H1 (cell line): ENCODE data around the gene PNMA8B. TPM values are rescaled to one million over a fixed set of nuclear protein-coding genes. Genes with fewer than 3 reads are reported as not detected.

Experiments
- CTCF ChIA-PET: fragments of 300-600 bp; sonication (Branson Sonifier 250); formaldehyde crosslinking; loops from one replicate; lab custom pipeline; 2021; ENCODE audit not compliant: partially characterized antibody; lab: Charles Lee
- POLR2A ChIA-PET: fragments of 300-600 bp; sonication (Branson Sonifier 250); formaldehyde crosslinking; loops from one replicate; lab custom pipeline; 2021; ENCODE audit warnings: inconsistent platforms; ENCODE audit not compliant: partially characterized antibody; lab: Charles Lee
- DNase-seq, 2 experiments: peaks; one replicate each; pipeline versions ENCODE4 v3.0.0 to v3.0.0-alpha.2; 2010 to 2022; ENCODE audit warnings: low spot score in 2 of 2, low read depth in 1 of 2, mixed read lengths in 1 of 2
- FAIRE-seq: peaks from 2 replicates; lab custom pipeline; 2011; peaks lifted over from hg19 to GRCh38; lab: Jason Lieb, UNC
- H2AFZ ChIP-seq: 2 replicates; pipeline ENCODE4 v1.8.1; 2012; ENCODE audit warnings: low read length, inconsistent platforms
- H2AK5ac ChIP-seq: 2 replicates; pipeline ENCODE4 v1.6.1; 2013; ENCODE audit warnings: low read depth, low read length
- H2BK120ac ChIP-seq: replicated peaks from 2 replicates; pipeline ENCODE3; 2013; ENCODE audit warnings: low read depth, low read length, inconsistent platforms
- H2BK12ac ChIP-seq: 2 replicates; pipeline ENCODE4 v1.6.1; 2013; ENCODE audit warnings: low read depth, low read length
- H2BK15ac ChIP-seq: 2 replicates; pipeline ENCODE4 v1.6.1; 2013; ENCODE audit warnings: low read length
- H2BK20ac ChIP-seq: 2 replicates; pipeline ENCODE4 v1.6.1; 2013; ENCODE audit warnings: low read length
- H2BK5ac ChIP-seq: 2 replicates; pipeline ENCODE4 v1.6.1; 2013; ENCODE audit warnings: low read depth, low read length
- H3K14ac ChIP-seq: 2 replicates; pipeline ENCODE4 v1.6.1; 2013; ENCODE audit warnings: inconsistent platforms; ENCODE audit not compliant: insufficient read length
- H3K18ac ChIP-seq: 2 replicates; pipeline ENCODE4 v1.6.1; 2013; ENCODE audit warnings: low read length; ENCODE audit errors: extremely low read depth
- H3K23ac ChIP-seq: 2 replicates; pipeline ENCODE4 v1.6.1; 2013; ENCODE audit warnings: inconsistent platforms; ENCODE audit not compliant: insufficient read length
- H3K23me2 ChIP-seq: 2 replicates; pipeline ENCODE4 v1.6.1; 2013; ENCODE audit warnings: low read depth, low read length
- H3K27ac ChIP-seq: 2 replicates; pipeline ENCODE4 v1.6.1; 2011; ENCODE audit warnings: low read depth, low read length, inconsistent platforms
- H3K27me3 ChIP-seq, 4 experiments: replicated peaks in 1 of 4; 1 replicate in 1 of 4; 2 replicates in 3 of 4; pipeline versions ENCODE4 v1.6.1 to v1.8.1; 2011 to 2013; ENCODE audit warnings: low read length in 3 of 4, mild to moderate bottlenecking in 3 of 4, inconsistent platforms in 2 of 4, mixed read lengths in 2 of 4, moderate library complexity in 1 of 4; ENCODE audit not compliant: control insufficient read depth in 3 of 4, insufficient read depth in 3 of 4; ENCODE audit errors: extremely low read depth in 1 of 4
- H3K36me3 ChIP-seq, 4 experiments: 2 replicates each; pipeline versions ENCODE4 v1.6.1 to v1.8.1; 2011 to 2013; ENCODE audit warnings: mild to moderate bottlenecking in 4 of 4, low read length in 3 of 4, moderate library complexity in 2 of 4, control low read depth in 1 of 4, inconsistent platforms in 1 of 4; ENCODE audit not compliant: insufficient read depth in 4 of 4, control insufficient read depth in 2 of 4
- H3K4ac ChIP-seq: replicated peaks from 2 replicates; pipeline ENCODE3; 2013; ENCODE audit warnings: low read length, low read depth, mixed read lengths, inconsistent platforms; ENCODE audit not compliant: insufficient read length
- H3K4me1 ChIP-seq, 4 experiments: replicated peaks in 1 of 4; 1 replicate in 1 of 4; 2 replicates in 3 of 4; pipeline versions ENCODE4 v1.6.1 to v1.8.1; 2011 to 2013; ENCODE audit warnings: low read length in 3 of 4, inconsistent platforms in 2 of 4, mixed read lengths in 1 of 4; ENCODE audit not compliant: insufficient read depth in 4 of 4, control insufficient read depth in 3 of 4
- H3K4me2 ChIP-seq, 2 experiments: 2 replicates each; pipeline versions ENCODE4 v1.6.1 to v1.8.1; 2011 to 2013; ENCODE audit warnings: low read depth in 2 of 2, low read length in 2 of 2, control low read depth in 1 of 2, inconsistent platforms in 1 of 2, mild to moderate bottlenecking in 1 of 2; ENCODE audit not compliant: insufficient read depth in 1 of 2
- H3K4me3 ChIP-seq, 4 experiments: fragments of 200-600, 300-600 bp in 1 of 4; sonication (generic), shearing (Covaris generic), sonication (Bioruptor Twin) in 1 of 4; 2 replicates each; pipeline versions ENCODE4 v1.5.1 to v1.8.1; 2011 to 2016; ENCODE audit warnings: low read length in 4 of 4, low read depth in 3 of 4, control low read depth in 2 of 4, inconsistent platforms in 2 of 4, mild to moderate bottlenecking in 2 of 4, mixed read lengths in 1 of 4, moderate library complexity in 1 of 4; ENCODE audit not compliant: insufficient read depth in 2 of 4; ENCODE audit errors: extremely low read depth in 1 of 4
- H3K56ac ChIP-seq: replicated peaks from 2 replicates; pipeline ENCODE3; 2013; ENCODE audit warnings: low read depth, mild to moderate bottlenecking, mixed read lengths, low read length, inconsistent platforms; ENCODE audit not compliant: insufficient read length
- H3K79me1 ChIP-seq: 2 replicates; pipeline ENCODE4 v1.6.1; 2013; ENCODE audit warnings: low read depth, low read length, control low read depth
- H3K79me2 ChIP-seq, 2 experiments: 2 replicates each; pipeline versions ENCODE4 v1.6.1 to v1.8.1; 2012 to 2013; ENCODE audit warnings: low read length in 2 of 2, mild to moderate bottlenecking in 2 of 2, inconsistent platforms in 1 of 2; ENCODE audit not compliant: insufficient read depth in 2 of 2, control insufficient read depth in 1 of 2
- H3K9ac ChIP-seq, 4 experiments: replicated peaks in 1 of 4; 1 replicate in 1 of 4; 2 replicates in 3 of 4; pipeline versions ENCODE4 v1.6.1 to v1.8.1; 2011 to 2013; ENCODE audit warnings: low read depth in 3 of 4, low read length in 3 of 4, control low read depth in 2 of 4, mild to moderate bottlenecking in 2 of 4, moderate library complexity in 2 of 4, inconsistent platforms in 1 of 4; ENCODE audit errors: extremely low read depth in 1 of 4
- H3K9me3 ChIP-seq, 2 experiments: 2 replicates each; pipeline versions ENCODE4 v1.6.1 to v1.8.1; 2012 to 2013; ENCODE audit warnings: mild to moderate bottlenecking in 2 of 2, moderate library complexity in 2 of 2, control low read depth in 1 of 2, inconsistent platforms in 1 of 2, low read depth in 1 of 2, low read length in 1 of 2, mixed read lengths in 1 of 2; ENCODE audit not compliant: insufficient read depth in 2 of 2
- H4K20me1 ChIP-seq, 2 experiments: replicated peaks in 1 of 2; 2 replicates each; pipeline versions ENCODE3 to v1.8.1; 2011 to 2013; ENCODE audit warnings: inconsistent platforms in 2 of 2, low read length in 2 of 2, mild to moderate bottlenecking in 1 of 2; ENCODE audit not compliant: insufficient read depth in 2 of 2, control insufficient read depth in 1 of 2
- H4K5ac ChIP-seq: 2 replicates; pipeline ENCODE4 v1.6.1; 2013; ENCODE audit warnings: low read length, low read depth, mixed read lengths, inconsistent platforms; ENCODE audit not compliant: insufficient read length
- H4K8ac ChIP-seq: 2 replicates; pipeline ENCODE4 v1.8.0; 2013; ENCODE audit warnings: mild to moderate bottlenecking, moderate library complexity, low read length, inconsistent platforms; ENCODE audit not compliant: insufficient read depth; ENCODE audit errors: extremely low read depth
- H4K91ac ChIP-seq: replicated peaks from 2 replicates; pipeline ENCODE3; 2013; ENCODE audit warnings: low read length, mixed read lengths, inconsistent platforms; ENCODE audit not compliant: insufficient read length
- BRCA1 ChIP-seq: IDR thresholded peaks from 2 replicates; pipeline ENCODE4 v1.6.1; 2012; ENCODE audit warnings: low read depth, low read length, improper control_type of control experiment
- CBX8 ChIP-seq: fragments of 300-800, 300-1000 bp; sonication (generic); IDR thresholded peaks from 2 replicates; pipeline ENCODE4 v1.7.1; 2016; ENCODE audit warnings: low read depth, low read length, borderline replicate concordance
- CEBPB ChIP-seq: IDR thresholded peaks from 2 replicates; pipeline ENCODE4 v1.6.1; 2012; ENCODE audit warnings: low read depth, low read length
- CTCF ChIP-seq, 3 experiments: IDR thresholded peaks; 1 replicate in 2 of 3; 2 replicates in 1 of 3; pipeline versions ENCODE4 v1.5.1 to v1.6.1; 2011; ENCODE audit warnings: low read length in 3 of 3, mild to moderate bottlenecking in 3 of 3, inconsistent platforms in 2 of 3, low read depth in 1 of 3, moderate library complexity in 1 of 3; ENCODE audit not compliant: insufficient read depth in 1 of 3; ENCODE audit errors: control extremely low read depth in 1 of 3
- EZH2 ChIP-seq: fragments of 200-600 bp; sonication (generic); IDR thresholded peaks from 2 replicates; pipeline ENCODE4 v1.7.1; 2012; ENCODE audit warnings: low read depth, mild to moderate bottlenecking, moderate library complexity, low read length, inconsistent platforms; ENCODE audit not compliant: severe bottlenecking
- RAD21 ChIP-seq, 2 experiments: IDR thresholded peaks in 1 of 2; conservative IDR thresholded peaks in 1 of 2; 2 replicates each; pipeline ENCODE4 v1.6.1; 2011; ENCODE audit warnings: low read depth in 2 of 2, low read length in 2 of 2, improper control_type of control experiment in 1 of 2, inconsistent platforms in 1 of 2, mild to moderate bottlenecking in 1 of 2, moderate library complexity in 1 of 2
- YY1 ChIP-seq: IDR thresholded peaks from 2 replicates; pipeline ENCODE4 v1.6.1; 2011; ENCODE audit warnings: low read depth, mild to moderate bottlenecking, low read length
- WGBS, 2 experiments: shearing (Covaris generic) in 1 of 2; methylation state at CpG; one replicate each; pipeline versions ENCODE4 v1.1.6 to v1.1.7; 2013 to 2015; ENCODE audit warnings: low lambda C conversion rate in 2 of 2, mixed read lengths in 2 of 2, inconsistent platforms in 1 of 2, low coverage in 1 of 2, missing lambda C conversion rate in 1 of 2; ENCODE audit not compliant: insufficient replicate concordance in 2 of 2, insufficient coverage in 1 of 2, insufficient read length in 1 of 2; ENCODE audit errors: extremely low coverage in 1 of 2, missing lambda C conversion rate in 1 of 2; 5-methylcytosine and 5-hydroxymethylcytosine counted together
- polyA plus RNA-seq, 7 experiments: library from polyadenylated mRNA; depleted of rRNA in 3 of 7; stranded (reverse) in 5 of 7; unstranded in 2 of 7; fragments of >200 nt in 5 of 7; fragments of 200-250 nt in 2 of 7; gene quantifications; 1 replicate in 5 of 7; 2 replicates in 1 of 7; 4 replicates in 1 of 7; pipeline versions ENCODE4 v1.2.1 to v1.2.3, GENCODE V29; 2011 to 2013; ENCODE audit warnings: missing spikeins in 2 of 7, mixed read lengths in 2 of 7
- total RNA-seq: library from RNA; stranded (reverse); fragmentation: NEBNext Ultra II Directional; extraction: Animal tissue kit (Norgen Biotek cat#: 25700); gene quantifications from 2 replicates; pipeline ENCODE4 v1.2.1, GENCODE V29; 2021

Gene PNMA8B
- total and polyA plus RNA-seq, 2 of the 8 experiments (the other 6 are each of a cell fraction or from before 2014, with no cell fraction given), result 0.48 to 1.4 TPM

DNA sequence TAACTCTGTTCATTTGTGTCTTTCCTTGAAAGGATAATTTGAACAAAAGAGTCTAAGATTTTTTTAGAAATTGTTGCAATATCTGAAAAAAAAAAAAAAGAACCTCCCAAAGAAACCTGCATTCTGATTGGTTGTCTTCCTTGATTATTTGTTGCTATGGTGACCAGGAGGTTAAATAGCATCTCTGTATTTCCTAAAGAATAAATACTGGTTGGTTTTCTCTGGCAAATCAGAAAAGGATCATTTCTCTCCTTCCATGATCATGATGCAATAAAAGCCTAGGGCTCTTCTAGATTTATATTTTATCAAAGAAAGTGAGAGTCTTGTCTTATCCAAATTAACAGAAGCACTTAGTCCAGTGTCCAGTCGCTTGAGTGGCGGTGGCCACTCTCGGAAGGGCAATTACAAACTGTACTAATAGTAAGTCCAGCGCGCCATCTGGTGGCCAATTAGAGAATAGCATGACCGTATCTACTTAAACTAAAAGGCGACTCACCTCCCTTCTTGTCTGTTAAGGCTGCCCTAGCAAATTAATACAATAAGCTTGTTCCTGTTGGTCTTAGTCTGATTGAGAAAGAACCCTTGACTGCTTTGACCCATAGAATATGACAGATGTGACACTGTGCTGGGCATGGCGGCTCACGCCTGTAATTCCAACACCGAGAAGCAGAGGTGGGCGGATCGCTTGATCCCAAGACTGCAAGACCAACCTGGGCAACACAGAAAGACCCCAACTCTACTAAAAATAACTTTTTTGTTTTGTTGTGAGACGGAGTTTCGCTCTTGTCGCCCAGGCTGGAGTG lies 47.0 kb upstream of the PNMA8B start:
- ChIA-PET POLR2A (no interaction called here), CTCF (interaction anchor here (0.6 to 6.3 kb wide), 35 partner anchors 12 to 363 kb away, joined by 3 to 100 read pairs (median 3); partner anchors contain the start of genes DACT3 and PNMA8B)
- Histone ChIP-seq H3K27ac (no peak overlapping the region), H3K79me1 (no peaks in the 10 kb centered on the region), H3K14ac (no peak overlapping the region), H4K91ac (no peak overlapping the region), H2AFZ (no peak overlapping the region; the same call in 1 of the 2 replicates), H3K23ac (no peak overlapping the region), H3K9me3 (no peaks in the 10 kb centered on the region), H4K8ac (no peak overlapping the region), H2AK5ac (no peak overlapping the region), H3K23me2 (no peaks in the 10 kb centered on the region), H3K27me3 (no peaks in the 10 kb centered on the region), H3K18ac (no peak overlapping the region), H3K79me2 (no peaks in the 10 kb centered on the region), H2BK5ac (no peak overlapping the region), H3K4ac (no peak overlapping the region), H3K4me2 (no peak overlapping the region), H3K9ac (no peak overlapping the region), H3K4me1 (peaks cover 2 to 5% (median 4%) of the 10 kb centered on the region in 4 experiments; a peak in 4 of 7 replicates), H2BK120ac (no peak overlapping the region), H3K56ac (no peak overlapping the region), H2BK15ac (no peak overlapping the region), H4K20me1 (no peaks in the 10 kb centered on the region), H3K4me3 (no peak overlapping the region), H3K36me3 (no peaks in the 10 kb centered on the region), H2BK12ac (no peak overlapping the region), H2BK20ac (no peak overlapping the region), H4K5ac (no peak overlapping the region)
- DNase-seq, result peak; percentile 69 to 92
- TF ChIP-seq BRCA1, result no peak
- no peak for TF ChIP-seq YY1
- no peak for TF ChIP-seq EZH2
- TF ChIP-seq RAD21 (IDR thresholded peaks at IDR 0.05 in 1 of 2, conservative IDR thresholded peaks at IDR 0.05 in 1 of 2; ENCODE audit: low read depth in 2 of 2, low read length in 2 of 2), result peak; percentile 83
- TF ChIP-seq CTCF (IDR thresholded peaks at IDR 0.05; ENCODE audit: control extremely low read depth in 1 of 3, insufficient read depth in 1 of 3, low read depth in 1 of 3, low read length in 3 of 3), result peak; percentile 12 to 84 (median 77)
- TF ChIP-seq CBX8, result no peak
- TF ChIP-seq CEBPB, result 0 out of 2 replicates have a peak, but pooled peaks have one; percentile 1
- WGBS, 2 experiments, result 34% methylated on average over 15 of the region's 15 CpGs; no CpG with 5 or more reads in 1 of the 2 experiments
- FAIRE-seq, result peak; percentile 79
